GM19351 (cell line): ENCODE measurements around the gene WDR86.

Source experiments
- ATAC-seq: cut with Tn5 transposase; IDR thresholded peaks from one replicate; pipeline ENCODE4 v1.9.1; 2021; ENCODE audit warnings: mild to moderate bottlenecking, moderate library complexity; ENCODE audit not compliant: unreplicated experiment

WDR86 gene

GRCh38 chr7:151363182-151363581, 46.7 kb downstream of the WDR86 start:
- ATAC-seq = no peak

- no peak for ATAC-seq
These were observed 48.5 kb downstream of the WDR86 start for GRCh38 chr7:151361193-151361959.

GRCh38 chr7:151352512-151352911, 57.3 kb downstream of the WDR86 start:
- no peak for ATAC-seq

DNA sequence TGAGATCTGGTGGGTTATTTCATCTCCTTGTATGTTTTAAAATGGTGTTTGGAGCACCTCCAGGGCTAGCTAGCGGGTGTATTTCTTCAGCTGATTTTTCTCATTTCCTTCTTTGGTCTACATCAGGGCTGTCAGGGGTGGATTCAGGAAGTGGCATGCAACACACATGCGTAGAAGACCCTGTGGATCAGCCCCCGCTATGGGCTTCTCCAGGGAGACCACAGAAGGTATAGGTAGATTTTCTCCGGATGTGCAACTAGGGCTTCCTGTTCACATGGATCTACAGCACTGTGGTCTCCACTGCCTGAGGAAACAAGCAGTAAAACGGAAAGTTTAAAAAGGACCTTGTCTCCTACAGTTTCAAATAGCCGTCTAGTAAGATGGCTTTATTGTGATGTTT, 57.9 kb downstream of the WDR86 start:
- no peak for ATAC-seq

DNA sequence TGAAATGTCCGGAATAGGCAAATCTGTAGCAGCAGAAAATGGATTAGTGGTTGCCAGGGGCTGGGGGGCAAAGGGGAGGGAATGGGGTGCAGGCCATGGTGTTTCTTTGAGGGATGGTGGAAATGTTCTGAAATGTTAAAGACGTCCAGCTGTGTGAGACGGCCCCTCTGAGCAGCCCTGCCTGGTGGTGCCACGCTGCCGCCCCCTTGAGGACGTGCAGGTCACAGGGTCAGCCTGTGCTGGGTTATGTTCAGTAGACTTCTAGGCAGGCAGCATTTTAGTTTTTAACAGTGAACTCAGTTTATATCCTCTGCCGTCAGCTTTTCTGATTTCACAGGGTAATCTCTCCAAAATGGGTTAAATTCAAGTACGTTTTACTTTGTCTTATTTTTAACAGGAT, 58.8 kb downstream of the WDR86 start:
- ATAC-seq = no peak

- ATAC-seq = peak; percentile 39
These were observed 60.4 kb downstream of the WDR86 start for GRCh38 chr7:151349507-151349853.

GRCh38 chr7:151348970-151349369, 60.9 kb downstream of the WDR86 start:
- ATAC-seq = no peak

GRCh38 chr7:151347200-151347599, 62.6 kb downstream of the WDR86 start:
- no peak for ATAC-seq

DNA sequence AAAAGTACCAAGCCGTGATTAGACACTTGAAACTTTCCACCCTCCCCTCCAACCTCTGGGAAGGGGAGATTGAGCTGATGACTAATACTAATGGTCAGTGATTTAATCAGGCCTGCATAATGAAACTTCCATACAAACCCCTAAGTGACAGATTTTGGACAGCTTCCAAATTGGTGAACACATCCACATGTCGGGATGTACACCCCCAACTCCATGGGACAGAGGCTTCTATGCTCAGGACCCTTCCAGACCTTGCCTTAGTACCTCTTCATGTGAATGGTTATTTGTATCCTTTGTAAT, 63.4 kb downstream of the WDR86 start:
- ATAC-seq = no peak

GRCh38 chr7:151345576-151346469, 64.0 kb downstream of the WDR86 start:
- no peak for ATAC-seq

DNA sequence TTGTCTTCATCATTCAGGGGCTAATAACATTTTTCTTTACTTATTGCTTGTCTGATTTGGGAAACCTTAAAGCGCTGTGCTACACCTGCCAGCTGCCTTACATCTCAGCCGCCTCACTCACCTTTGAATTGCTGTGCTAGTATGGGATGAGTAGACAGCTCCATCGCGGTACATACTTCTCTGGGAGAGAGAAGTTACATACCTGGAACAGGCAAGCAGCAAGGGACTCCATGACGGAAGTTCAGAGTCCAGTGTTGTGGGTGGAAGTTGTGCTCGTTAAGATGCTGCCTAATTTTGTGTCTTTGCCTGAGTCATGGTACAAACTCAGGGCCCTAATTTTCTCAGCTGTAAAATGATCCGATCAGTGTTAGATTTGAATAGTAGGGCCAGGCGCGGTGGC, 66.3 kb downstream of the WDR86 start:
- ATAC-seq = no peak

DNA sequence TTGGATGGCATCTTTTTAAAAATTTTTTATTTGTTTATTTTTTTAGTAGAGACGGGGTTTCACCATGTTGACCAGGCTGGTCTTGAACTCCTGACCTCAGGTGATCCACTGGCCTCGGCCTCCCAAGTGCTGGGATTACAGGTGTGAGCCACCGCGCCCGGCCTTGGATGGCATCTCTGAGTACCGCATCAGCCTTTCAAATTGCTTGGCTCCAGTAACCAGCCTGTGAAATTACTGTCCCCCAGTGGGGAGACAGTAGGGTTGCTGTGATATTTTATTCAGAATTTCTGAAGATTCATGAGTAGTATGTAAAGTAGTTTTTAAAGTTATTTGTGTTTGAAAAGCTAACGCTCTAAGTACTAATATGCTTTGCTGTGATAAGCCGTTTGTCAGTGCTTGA, 67.0 kb downstream of the WDR86 start:
- ATAC-seq = no peak

DNA sequence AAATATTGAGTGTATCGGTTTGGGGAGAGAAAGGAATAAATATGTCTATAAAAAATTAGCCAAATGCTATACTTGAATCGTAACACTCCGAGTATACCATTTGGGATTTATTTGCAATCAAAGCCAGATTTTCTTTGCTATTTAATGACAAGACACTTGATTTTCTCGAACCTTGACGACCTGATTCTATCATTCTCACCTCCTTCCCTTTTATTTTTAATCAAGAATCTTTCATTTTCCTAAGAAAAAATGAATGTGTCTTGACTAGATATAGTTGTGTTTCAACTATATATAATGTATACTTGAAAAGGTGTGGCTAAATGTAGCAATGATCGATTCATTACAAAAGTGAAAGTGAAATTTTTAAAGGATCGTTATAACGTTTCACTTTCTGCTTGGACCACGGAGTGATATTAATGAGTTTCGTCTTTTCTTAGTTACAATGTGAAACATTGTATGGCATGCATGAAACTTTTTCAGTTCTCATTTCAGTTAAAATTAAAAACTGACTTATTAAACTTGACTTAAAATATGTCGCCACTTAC, 67.7 kb downstream of the WDR86 start:
- peak; percentile 59 for ATAC-seq

DNA sequence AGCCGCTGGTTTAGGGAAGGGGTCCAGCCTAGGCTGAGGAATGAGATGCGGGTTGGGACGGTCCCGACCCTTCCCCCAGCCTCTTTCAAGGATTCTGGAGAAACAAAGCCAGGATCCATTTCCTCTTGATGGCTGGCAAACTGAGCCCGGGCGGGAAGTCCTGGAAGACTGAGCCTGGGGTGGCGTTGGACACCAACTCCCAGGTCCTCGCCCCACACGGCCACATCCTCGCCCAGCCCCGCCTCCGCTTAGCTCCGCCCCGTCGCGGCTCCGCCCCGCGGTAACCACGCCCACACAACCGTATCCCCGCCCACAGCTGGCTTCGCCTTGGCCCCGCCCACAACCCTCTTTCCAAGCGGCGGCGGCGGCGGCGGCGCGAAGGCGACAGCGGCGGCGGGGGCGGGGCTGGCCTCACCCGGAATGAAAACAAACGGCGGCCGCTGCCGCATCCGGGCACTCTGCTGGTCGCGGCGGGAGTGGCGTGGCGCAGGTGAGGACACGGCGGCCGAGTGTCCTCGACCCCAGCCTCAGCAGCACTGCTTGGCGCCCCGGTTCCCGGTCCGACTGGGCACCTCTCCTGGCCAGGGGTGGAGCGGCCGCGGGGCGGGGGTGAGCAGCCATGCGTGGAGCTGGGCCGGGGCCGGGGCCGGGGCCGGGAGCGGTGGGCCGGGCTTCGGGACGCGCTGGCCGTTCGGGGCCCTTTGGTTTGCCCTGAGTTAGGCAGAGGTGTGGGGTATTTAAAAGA, 68.3 kb downstream of the WDR86 start, which contains the start of gene NUB1:
Gene NUB1, plus strand, starts transcription at position 456 of the 745 bp plus-strand sequence. CDS start 3,538 bp downstream, outside the sequence.
- ATAC-seq = peak; percentile 58

DNA sequence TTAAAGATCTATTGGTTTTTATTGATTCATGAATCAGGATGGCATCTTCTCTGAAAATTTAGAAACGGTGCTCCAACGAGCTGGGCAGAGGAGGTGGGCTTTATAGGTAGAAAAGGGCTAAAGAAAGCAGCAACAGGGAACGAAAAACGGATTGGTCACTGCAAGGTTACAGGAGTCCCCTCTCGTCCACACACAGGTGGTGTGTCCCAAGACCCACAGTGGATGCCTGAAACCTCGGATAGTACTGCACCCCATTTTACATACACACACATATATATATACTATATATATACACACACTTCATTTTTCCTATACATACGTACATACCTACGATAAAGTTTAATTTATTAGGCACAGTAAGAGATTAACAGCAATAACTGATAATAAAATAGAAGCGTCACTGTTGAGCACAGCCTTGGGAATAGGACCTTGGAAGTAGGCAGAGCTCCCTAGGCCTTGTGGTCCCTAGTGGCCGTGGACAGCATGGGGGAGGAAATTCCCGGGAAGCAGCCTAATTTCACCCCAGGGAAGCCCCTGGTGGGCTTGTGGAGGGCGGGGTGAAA, 69.0 kb downstream of the WDR86 start:
- no peak for ATAC-seq

GRCh38 chr7:151339651-151340382, 70.0 kb downstream of the WDR86 start:
- ATAC-seq = peak; percentile 40

DNA sequence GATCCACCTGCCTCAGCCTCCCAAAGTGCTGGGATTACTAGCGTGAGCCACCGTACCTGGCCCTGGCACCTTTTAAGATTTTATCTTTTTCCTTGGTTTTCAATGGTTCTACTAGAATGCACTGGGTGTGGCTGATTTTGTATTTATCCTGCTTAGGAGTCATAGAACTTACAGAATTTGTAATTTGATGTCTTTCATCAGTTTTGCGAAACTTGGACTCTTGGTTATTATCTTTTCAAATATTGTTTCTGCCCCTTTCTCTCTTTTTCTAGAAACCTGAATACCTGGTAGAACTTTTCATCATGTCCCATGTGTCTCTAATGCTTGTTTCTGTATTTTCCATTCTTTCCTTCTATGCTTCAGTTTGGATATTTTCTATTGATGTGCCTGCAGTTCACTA, 71.0 kb downstream of the WDR86 start:
- no peak for ATAC-seq

- no peak for ATAC-seq
These were observed 72.5 kb downstream of the WDR86 start for GRCh38 chr7:151337346-151337745.

GRCh38 chr7:151336027-151336708, 73.7 kb downstream of the WDR86 start:
- no peak for ATAC-seq

- ATAC-seq = no peak
These were observed 75.2 kb downstream of the WDR86 start for GRCh38 chr7:151334628-151335027.
